Measurements from ENCODE around the gene LAMB2.

- TF ChIP-seq CTCF (IDR thresholded peaks at IDR 0.05; ENCODE audit: low read depth, low read length) (no peak), EZH2phosphoT487 (IDR thresholded peaks at IDR 0.05; ENCODE audit: low read depth) (no peak)
These were observed 37.9 kb upstream of the LAMB2 start for GRCh38 chr3:49170744-49171118.

All from OCI-LY3 (cell line).